Cardiac muscle cell (in vitro differentiated cells and primary cell): Measurements from ENCODE around the gene VEZF1. TPM values are rescaled to one million over a fixed set of nuclear protein-coding genes. Genes with fewer than 3 reads are reported as not detected.
A peak's percentile ranks its signal among the peaks of the same experiment; 100 is the strongest.

Experiments
- DNase-seq, 2 donors: peaks; one replicate each; pipeline versions ENCODE4 v3.0.0 to v3.0.0-alpha.2; 2010 to 2017; ENCODE audit warnings: low read depth in 1 of 2, low spot score in 1 of 2
- H3K27ac ChIP-seq: fragments of 200-600 bp; sonication (generic); 2 replicates; pipeline ENCODE4 v1.5.1; 2016
- H3K27me3 ChIP-seq: fragments of 200-600 bp; sonication (generic); 2 replicates; pipeline ENCODE4 v1.6.0; 2016; ENCODE audit warnings: control low read depth
- H3K36me3 ChIP-seq: fragments of 200-600 bp; sonication (generic); 2 replicates; pipeline ENCODE4 v1.5.1; 2016; ENCODE audit warnings: control low read depth
- H3K4me1 ChIP-seq: fragments of 200-600 bp; sonication (generic); 2 replicates; pipeline ENCODE4 v1.8.1; 2017; ENCODE audit warnings: low read depth, mild to moderate bottlenecking, mixed run types
- H3K4me3 ChIP-seq: fragments of 200-600 bp; sonication (generic); 2 replicates; pipeline ENCODE4 v1.5.1; 2016; ENCODE audit warnings: mild to moderate bottlenecking
- H3K9me3 ChIP-seq: fragments of 200-600 bp; sonication (generic); 2 replicates; pipeline ENCODE4 v1.5.1; 2017; ENCODE audit warnings: low read depth, mild to moderate bottlenecking, control low read depth
- polyA plus RNA-seq: library from polyadenylated mRNA; unstranded; fragments of >200 nt; fragmentation: Nextera tagmentation; extraction: Ambion mirVana; gene quantifications from 2 replicates; pipeline ENCODE4 v1.2.1, GENCODE V29; 2016
- total RNA-seq: library from RNA; depleted of rRNA; stranded (reverse); fragments of >200 nt; gene quantifications from 2 replicates; pipeline ENCODE4 v1.2.3, GENCODE V29; 2016
- TF ChIP-seq, protein P1 (sequence below): IDR thresholded peaks from 2 replicates; pipeline ENCODE4 v1.5.1; 2012; ENCODE audit warnings: low read depth, mild to moderate bottlenecking, low read length

VEZF1 gene, protein sequence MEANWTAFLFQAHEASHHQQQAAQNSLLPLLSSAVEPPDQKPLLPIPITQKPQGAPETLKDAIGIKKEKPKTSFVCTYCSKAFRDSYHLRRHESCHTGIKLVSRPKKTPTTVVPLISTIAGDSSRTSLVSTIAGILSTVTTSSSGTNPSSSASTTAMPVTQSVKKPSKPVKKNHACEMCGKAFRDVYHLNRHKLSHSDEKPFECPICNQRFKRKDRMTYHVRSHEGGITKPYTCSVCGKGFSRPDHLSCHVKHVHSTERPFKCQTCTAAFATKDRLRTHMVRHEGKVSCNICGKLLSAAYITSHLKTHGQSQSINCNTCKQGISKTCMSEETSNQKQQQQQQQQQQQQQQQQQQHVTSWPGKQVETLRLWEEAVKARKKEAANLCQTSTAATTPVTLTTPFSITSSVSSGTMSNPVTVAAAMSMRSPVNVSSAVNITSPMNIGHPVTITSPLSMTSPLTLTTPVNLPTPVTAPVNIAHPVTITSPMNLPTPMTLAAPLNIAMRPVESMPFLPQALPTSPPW
- 29.7 and 37.3 TPM in 2 replicates for total RNA-seq
- polyA plus RNA-seq, result 18.5 and 22.3 TPM in 2 replicates

DNA sequence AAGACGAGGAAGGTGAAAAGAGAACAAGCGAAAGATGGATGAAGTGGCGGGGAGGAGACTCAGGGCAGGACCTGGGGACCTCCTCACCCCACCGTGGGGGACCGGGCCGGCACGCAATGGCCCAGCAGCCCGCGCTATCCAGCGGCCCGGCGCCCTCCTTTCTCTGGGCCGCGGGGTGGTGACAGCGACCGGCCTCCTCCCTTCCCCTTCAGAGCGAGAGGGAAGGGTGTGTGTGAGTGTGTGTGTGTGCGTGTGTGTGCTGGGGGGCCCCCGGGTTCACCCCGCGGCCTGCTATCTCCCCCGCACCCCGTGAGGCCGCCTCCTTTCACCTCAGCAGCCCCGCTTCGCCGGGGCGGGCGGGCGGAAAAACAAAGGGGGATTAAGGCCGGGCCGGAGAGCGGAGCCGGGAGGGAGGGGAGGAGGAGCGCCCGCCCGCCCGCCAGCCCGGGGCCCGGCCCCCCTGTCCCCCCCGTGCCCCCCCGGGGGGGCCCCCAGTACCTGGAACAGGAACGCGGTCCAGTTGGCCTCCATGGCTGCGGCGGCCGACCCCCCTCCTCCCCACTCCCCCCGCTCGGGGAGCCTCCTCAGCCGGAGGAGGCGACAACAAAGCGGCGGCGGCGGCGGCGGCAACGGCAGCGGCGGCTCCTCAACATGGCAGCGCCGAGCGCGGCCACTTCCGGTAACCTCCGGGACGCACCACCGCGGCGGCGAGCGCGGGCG lies at the start of gene VEZF1:
TSS of gene VEZF1 (minus strand) at position 674 of the 720 bp plus-strand sequence. CDS start at position 531, 143 bp downstream.
- TF ChIP-seq, protein P1, sequence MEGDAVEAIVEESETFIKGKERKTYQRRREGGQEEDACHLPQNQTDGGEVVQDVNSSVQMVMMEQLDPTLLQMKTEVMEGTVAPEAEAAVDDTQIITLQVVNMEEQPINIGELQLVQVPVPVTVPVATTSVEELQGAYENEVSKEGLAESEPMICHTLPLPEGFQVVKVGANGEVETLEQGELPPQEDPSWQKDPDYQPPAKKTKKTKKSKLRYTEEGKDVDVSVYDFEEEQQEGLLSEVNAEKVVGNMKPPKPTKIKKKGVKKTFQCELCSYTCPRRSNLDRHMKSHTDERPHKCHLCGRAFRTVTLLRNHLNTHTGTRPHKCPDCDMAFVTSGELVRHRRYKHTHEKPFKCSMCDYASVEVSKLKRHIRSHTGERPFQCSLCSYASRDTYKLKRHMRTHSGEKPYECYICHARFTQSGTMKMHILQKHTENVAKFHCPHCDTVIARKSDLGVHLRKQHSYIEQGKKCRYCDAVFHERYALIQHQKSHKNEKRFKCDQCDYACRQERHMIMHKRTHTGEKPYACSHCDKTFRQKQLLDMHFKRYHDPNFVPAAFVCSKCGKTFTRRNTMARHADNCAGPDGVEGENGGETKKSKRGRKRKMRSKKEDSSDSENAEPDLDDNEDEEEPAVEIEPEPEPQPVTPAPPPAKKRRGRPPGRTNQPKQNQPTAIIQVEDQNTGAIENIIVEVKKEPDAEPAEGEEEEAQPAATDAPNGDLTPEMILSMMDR, result no peak
- H3K9me3 ChIP-seq, result no peaks in the 10 kb centered on the region
- peak within 1 kb of the TSS; percentile 95 for H3K27ac ChIP-seq
- DNase-seq, result peak; percentile 78 to 89
- H3K36me3 ChIP-seq, result no peaks in the 10 kb centered on the region
- peaks cover 46% of the 10 kb centered on the region for H3K4me1 ChIP-seq
- peak within 1 kb of the TSS; percentile 98 for H3K4me3 ChIP-seq
- no peaks in the 10 kb centered on the region for H3K27me3 ChIP-seq

DNA sequence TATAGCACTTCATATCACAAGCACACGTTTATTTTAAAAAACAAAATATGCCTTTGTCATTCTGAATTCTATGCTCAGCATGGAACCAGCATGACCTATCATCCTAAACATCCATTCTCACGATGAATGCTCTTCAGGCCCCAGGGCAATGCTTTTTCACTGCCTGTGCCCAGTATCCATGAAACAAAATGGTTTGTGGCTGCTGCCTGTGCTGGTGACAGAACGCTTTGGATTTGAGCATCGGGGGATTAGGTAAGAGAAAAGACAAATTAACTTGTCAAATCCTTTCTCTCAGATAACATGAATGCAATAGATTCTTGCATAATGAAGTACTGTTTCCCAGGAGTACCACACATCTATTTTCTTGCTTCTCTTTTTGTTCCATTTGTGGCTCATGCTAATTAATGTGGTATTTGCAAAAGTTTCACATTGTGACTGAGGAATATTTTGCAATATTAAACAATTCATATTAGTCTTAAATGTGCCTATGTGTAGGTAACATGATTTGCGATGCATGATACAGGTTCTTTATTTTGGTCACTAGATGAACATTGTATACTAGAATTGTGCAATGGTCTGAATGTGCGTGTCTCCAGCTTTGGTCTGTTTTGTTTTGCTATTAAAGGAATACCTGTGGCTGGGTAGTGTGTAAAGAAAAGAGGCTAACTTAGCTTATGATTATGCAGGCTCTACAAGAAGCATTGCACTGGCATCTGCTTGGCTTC lies 44.8 kb upstream of the VEZF1 start:
- no peaks in the 10 kb centered on the region for H3K27me3 ChIP-seq
- TF ChIP-seq, protein P1, result no peak
- H3K4me1 ChIP-seq, result no peaks in the 10 kb centered on the region
- no peak overlapping the region for H3K4me3 ChIP-seq
- DNase-seq, result no peak
- H3K9me3 ChIP-seq, result no peaks in the 10 kb centered on the region
- no peaks in the 10 kb centered on the region for H3K36me3 ChIP-seq
- H3K27ac ChIP-seq, result no peak overlapping the region

DNA sequence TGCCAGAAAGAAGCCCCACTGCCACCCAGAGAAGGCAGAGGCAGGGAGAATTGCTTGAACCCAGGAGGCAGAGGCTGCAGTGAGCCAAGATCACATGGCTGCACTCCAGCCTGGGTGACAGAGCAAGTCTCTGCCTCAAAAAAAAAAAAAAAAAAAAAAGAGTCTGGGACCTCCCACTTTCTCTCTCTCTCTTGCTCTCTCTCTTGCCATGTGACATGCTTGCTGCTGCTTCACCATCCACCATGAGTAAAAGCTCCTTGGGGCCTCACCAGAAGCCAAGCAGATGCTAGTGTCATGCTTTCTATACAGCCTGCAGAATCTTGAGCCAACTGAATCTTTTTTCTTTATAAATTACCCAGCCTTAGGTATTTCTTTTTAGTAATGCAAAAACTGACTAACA lies 40.5 kb upstream of the VEZF1 start:
- Histone ChIP-seq H3K4me3 (no peak overlapping the region), H3K9me3 (no peaks in the 10 kb centered on the region), H3K36me3 (no peaks in the 10 kb centered on the region), H3K27me3 (no peaks in the 10 kb centered on the region), H3K27ac (no peak overlapping the region), H3K4me1 (no peaks in the 10 kb centered on the region)
- TF ChIP-seq, protein P1, result no peak
- DNase-seq, result no peak

DNA sequence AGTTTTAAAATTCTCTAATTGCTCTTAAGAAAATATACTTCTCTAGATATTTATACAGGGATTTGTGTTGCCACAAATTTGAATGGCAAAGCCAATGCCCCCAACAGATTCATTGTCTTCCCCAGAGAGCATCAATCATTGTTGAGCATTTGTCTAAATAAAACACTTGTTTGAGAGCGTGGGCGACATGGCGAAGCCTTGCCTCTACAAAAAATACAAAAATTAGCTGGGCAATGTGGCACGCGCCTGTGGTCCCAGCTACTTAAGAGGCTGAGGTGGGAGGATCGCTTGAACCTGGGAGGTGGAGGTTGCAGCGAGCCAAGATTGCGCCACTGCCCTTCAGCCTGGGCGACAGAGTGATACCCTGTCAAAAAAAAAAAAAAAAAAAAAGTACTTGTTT lies 32.3 kb upstream of the VEZF1 start:
- DNase-seq, result no peak
- Histone ChIP-seq H3K36me3 (no peaks in the 10 kb centered on the region), H3K4me3 (no peak overlapping the region), H3K27ac (no peak overlapping the region), H3K9me3 (no peaks in the 10 kb centered on the region), H3K27me3 (no peaks in the 10 kb centered on the region), H3K4me1 (no peaks in the 10 kb centered on the region)
- TF ChIP-seq, protein P1, result no peak

DNA sequence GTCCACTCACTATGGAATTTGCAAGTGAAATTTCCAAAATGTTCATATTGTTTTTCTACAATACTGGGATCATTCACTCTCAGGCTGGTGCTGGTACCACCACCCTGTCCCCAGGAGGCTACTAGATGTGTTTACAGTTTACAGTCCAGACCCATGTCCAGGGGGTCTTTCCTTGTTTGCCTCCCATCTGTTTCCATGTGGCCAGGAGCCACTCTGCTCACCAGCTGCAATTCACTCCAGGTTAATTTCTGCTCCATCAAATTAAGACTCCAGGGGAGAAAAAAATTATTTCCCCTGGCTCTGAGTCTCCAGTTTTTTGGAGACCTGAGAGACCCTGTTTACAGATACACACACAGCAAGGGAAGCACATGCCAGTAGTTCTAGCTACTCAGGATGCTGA lies 31.5 kb upstream of the VEZF1 start:
- H3K9me3 ChIP-seq, result no peaks in the 10 kb centered on the region
- no peak overlapping the region for H3K27ac ChIP-seq
- no peaks in the 10 kb centered on the region for H3K36me3 ChIP-seq
- no peak for DNase-seq
- H3K4me1 ChIP-seq, result no peaks in the 10 kb centered on the region
- TF ChIP-seq, protein P1, result no peak
- H3K27me3 ChIP-seq, result no peaks in the 10 kb centered on the region
- H3K4me3 ChIP-seq, result no peak overlapping the region
